Hematopoietic multipotent progenitor cell treated with erythropoietin and hydrocortisone succinate and interleukin-3 and kit ligand, for 4 days (in vitro differentiated cells): ENCODE measurements around the gene LPIN1.
A peak's percentile ranks its signal among the peaks of the same experiment; 100 is the strongest.

ENCODE experiments used
- DNase-seq: peaks from one replicate; pipeline ENCODE4 v3.0.0-alpha.2; 2015

Gene LPIN1

DNA sequence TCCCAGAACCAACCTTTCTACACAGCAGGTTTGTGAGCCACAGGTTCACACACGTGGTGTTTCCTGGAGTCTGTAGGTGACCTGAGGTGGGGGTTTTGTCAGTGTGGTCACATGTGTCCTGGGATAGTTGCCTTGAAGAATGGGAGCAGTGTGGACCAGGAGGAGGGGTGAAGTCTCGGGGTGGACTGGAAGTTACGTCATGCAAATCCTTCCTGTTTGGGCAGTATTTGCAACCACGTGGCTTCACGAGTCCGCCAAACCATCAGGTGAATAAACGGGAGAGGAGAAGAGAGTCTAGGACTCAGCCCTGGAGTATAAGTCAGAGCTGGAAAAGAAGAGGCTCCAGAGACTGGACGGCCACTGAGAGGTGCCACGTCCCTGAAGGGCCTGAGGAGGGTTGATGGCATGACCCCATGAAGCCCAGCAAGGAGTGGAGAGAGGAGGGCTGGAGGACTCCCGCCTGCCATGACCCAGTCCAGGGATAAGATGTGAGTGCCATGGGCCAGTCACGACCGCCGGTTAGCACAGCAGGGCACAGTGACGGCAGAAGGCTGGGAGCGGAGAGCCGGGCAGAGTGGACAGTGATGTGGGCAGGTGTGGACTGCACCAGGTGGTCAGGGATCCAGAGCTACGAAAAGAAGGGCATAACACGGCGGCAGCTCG is 16.5 kb downstream of the LPIN1 start:
- no peak for DNase-seq

- DNase-seq: no peak
Observed at GRCh38 chr2:11764359-11764758, 17.9 kb downstream of the LPIN1 start.

DNA sequence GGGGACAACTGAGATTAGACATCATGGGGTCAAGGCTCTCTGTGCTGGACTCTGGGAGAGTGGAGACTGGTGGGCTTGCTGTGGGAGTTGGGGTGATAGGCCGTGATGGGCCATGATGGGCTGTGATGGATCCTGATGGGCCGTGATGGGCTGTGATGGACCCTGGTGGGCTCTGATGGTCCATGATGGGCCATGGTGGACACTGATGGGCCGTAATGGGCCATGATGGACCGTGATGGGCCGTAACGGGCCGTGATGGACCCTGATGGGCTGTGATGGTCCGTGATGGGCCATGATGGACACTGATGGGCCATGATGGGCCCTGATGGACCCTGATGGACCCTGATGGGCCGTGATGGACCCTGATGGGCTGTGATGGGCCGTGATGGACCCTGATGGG is 18.5 kb downstream of the LPIN1 start:
- DNase-seq: no peak

DNA sequence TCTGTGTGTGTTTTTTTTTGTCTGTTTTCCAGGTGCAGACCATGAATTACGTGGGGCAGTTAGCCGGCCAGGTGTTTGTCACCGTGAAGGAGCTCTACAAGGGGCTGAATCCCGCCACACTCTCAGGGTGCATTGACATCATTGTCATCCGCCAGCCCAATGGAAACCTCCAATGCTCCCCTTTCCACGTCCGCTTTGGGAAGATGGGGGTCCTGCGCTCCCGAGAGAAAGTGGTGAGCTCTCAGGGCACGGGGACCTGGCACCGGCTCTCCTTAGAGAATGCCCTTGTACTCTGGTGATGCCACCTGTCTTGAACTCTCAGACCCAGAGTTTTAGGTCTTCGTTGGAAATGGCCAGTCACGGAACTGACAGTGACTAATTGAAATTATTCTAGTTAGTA is 19.1 kb downstream of the LPIN1 start:
- DNase-seq: no peak

GRCh38 chr2:11766016-11766415 is 19.6 kb downstream of the LPIN1 start:
- no peak for DNase-seq

- peak; percentile 74 for DNase-seq
Observed at GRCh38 chr2:11767779-11768178, 21.3 kb downstream of the LPIN1 start.

DNA sequence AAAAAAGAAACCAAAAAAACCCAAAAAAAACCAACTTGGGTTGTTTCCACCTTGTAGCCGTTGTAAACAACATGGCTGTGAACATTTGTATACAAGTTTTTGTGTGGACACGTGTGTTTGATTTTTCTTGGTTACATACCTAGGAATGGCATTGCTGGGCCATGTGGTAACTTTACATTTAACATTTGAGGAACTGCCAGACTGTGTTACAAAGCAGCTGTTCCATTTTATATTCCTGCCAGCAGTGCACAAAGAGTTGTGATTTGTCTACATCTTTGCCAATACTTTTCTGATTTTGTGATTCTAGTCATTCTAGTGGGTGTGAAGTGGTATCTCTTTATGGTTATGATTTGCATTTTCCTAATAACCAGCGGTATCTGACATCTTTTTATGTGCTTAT is 22.5 kb downstream of the LPIN1 start:
- peak; percentile 42 for DNase-seq

DNA sequence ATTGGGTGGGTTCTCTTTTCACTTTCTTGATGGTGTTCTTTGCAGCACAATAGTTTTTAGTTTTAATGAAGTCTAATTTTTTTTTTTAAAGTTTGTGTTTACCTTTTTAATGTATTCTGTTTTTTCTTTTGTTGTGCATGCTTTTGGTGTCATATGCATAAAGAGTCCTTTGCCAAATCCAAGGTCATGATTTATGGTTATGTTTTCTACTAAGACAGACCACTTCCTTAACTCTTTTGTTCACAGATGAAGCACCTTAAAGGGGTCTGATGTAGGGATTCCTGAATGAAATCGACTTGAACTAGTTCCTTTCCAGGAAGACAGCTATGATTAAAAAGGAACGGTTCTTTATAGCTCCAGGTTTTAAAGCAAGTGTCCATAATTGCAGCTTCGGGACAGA is 23.1 kb downstream of the LPIN1 start:
- DNase-seq: no peak

GRCh38 chr2:11770531-11771188 is 24.2 kb downstream of the LPIN1 start:
- DNase-seq: no peak

DNA sequence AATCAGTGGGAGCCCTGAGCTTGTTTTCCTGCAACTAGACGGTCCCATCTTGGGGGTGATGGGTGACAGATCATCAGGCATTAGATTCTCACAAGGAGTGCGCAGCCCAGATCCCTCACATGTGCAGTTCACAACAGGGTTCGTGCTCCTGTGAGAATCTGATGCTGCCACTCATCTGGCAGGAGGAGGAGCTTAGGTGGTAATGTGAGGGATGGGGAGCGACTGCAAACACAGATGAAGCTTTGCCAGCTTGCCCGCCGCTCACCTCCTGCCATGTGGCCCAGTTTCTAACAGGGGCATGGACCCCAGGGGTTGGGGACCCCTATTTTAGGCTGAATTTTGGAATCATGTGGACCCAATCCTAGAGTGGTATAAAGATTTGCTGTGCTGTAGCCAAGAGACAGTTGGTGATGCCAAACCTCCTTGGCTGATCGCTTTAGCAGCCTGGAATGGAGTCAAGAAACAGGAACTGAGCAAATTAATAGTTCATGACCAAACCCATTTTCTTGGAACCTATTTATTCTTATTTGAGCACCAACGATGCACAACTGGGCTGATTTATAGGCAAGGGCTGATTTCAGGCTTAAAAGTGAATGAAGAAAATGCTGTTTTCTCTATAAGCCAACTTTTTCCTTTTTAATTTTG is 25.7 kb downstream of the LPIN1 start:
- DNase-seq: no peak

DNA sequence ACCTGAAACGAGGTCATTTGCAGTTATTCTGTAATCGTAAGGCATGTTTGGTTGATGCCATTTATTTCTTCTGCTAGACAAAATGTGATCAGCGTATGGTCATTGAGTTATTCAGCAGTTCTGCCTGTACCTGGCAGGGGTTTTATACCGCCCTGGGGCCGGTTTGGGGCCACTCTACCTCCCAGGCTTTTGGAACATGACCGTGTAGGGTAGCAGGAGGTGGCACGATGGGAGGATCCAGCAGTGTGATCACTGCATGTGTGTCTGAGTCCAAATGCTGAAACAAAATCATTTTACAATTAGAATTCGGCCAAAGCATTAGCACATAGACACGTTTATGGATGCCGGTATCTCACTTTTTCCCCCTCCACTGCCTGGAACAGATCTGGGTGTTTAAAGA is 26.7 kb downstream of the LPIN1 start:
- no peak for DNase-seq

- no peak for DNase-seq
Observed at GRCh38 chr2:11773747-11774525, 27.5 kb downstream of the LPIN1 start.

- no peak for DNase-seq
Observed at GRCh38 chr2:11774600-11774999, 28.2 kb downstream of the LPIN1 start.

DNA sequence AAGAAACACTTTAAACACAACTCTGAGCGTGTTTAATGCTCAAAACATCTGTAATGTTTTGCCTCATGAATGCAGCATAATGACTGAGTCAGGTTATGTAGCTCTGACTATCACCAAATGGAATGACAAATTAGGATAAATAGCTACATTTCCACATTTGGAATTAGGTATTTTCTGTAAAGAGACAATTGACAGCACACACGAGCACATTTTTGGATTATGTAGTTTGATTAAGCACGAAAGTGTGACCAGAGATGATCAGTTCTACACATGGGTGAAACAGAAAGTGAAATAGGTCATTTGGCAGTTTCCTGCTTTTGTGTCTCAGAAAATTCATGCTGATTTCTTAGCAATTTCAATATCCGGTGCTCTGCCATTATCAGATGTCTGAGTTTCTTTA is 29.0 kb downstream of the LPIN1 start:
- DNase-seq: peak; percentile 63

- DNase-seq: peak; percentile 69
Observed at GRCh38 chr2:11777066-11777782, 30.8 kb downstream of the LPIN1 start.

GRCh38 chr2:11777886-11778415 is 31.5 kb downstream of the LPIN1 start:
- no peak for DNase-seq

DNA sequence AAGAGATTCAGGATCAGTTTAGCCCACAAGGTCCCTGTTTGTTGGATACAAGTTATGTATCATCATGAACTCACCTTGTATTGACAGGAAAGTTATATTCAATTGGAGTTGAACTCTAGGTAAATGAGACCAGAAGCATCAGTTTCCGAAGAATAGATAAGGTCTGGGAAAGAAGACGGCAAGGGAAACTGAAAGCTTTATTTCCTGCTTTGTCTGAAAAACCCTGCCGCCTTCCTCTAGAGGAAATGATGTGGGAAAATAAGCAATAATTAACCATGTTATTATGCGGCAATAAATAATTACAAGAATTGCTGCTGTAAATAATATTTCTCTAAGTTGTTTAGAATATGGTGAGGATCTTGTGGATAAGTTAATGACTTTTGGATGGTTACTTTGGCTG is 32.0 kb downstream of the LPIN1 start:
- no peak for DNase-seq

DNA sequence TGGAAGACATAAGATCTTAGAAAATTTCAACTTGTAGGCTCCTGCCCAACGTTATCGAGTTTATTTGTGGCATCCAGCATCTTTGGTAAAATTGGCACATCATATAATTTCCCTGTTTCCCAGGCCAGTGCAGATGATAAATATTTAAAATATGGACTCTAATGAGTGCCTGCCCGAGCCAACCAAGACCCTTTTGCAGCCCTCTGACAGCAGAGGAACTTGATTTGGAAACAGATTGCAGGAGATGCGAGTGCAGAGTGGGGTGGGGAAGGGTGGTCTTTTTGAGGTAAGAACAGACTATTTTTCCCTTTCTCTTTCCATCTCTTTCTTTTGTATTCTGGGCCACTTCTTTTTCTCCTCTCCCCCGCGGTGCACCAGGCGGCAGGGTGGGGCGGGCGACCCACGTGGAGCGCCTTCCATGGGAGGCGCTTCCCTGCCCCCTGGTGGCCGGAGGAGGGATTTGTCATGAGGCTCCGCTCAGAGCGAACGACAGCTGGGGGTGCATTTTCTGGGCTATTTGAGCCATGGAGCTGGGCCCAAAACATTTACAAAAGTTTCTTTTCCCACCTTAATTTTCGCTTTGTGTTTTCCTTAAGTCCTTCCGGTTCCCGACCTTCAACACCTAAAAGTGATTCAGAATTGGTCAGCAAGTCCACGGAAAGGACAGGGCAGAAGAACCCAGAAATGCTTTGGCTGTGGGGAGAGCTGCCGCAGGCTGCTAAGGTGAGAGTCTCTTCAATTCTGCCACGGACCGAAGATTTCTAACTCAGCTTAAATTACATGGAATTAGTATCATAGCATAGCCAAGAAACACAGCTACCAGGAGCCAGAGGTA is 32.7 kb downstream of the LPIN1 start:
- DNase-seq: peak; percentile 91

GRCh38 chr2:11781602-11782001 is 35.2 kb downstream of the LPIN1 start:
- DNase-seq: no peak

GRCh38 chr2:11784280-11784679 is 37.8 kb downstream of the LPIN1 start:
- DNase-seq: no peak

GRCh38 chr2:11784747-11785610 is 38.5 kb downstream of the LPIN1 start:
- peak; percentile 64 for DNase-seq
